HT-29 (cell line): ENCODE measurements around the gene HEXA. TPM values are rescaled to one million over a fixed set of nuclear protein-coding genes. Genes with fewer than 3 reads are reported as not detected.

Experiments used
- DNase-seq: peaks from one replicate; pipeline ENCODE4 v3.0.0-alpha.2; 2015; ENCODE audit warnings: low spot score
- total RNA-seq: library from RNA; depleted of rRNA; stranded (reverse); fragments of >200 nt; shearing (Covaris generic); gene quantifications from 2 replicates; pipeline ENCODE4 v1.2.3, GENCODE V29; 2014

The HEXA gene
- total RNA-seq, 1 experiment from 2014 or later, result 95.0 TPM

DNA sequence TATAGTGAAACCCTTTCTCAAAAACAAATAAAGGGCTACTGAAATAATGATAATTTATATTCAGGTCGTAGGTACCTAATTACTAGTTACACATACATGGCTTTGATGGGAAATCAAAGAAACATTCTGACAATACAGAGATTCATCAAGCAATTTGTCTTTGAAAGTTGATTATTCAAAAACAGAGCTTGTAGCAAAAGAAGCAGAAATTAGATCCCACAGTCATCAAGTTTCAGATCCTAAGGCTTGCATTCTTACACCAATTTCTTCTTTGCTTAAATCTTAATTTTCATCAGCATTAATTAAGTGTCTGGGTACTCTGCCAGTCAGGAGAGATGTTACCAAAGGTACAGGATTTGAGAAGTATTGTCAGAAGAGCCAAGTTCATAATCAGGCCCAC lies 1.5 kb upstream of the HEXA start:
- no peak for DNase-seq

- DNase-seq, result no peak
Observed at GRCh38 chr15:72375501-72375845, 341 bp downstream of the HEXA start.

GRCh38 chr15:72372361-72372760 lies 3.5 kb downstream of the HEXA start:
- no peak for DNase-seq

- DNase-seq, result no peak
Observed at GRCh38 chr15:72369964-72370363, 5.8 kb downstream of the HEXA start.

- DNase-seq, result no peak
Observed at GRCh38 chr15:72368899-72369298, 6.9 kb downstream of the HEXA start.

DNA sequence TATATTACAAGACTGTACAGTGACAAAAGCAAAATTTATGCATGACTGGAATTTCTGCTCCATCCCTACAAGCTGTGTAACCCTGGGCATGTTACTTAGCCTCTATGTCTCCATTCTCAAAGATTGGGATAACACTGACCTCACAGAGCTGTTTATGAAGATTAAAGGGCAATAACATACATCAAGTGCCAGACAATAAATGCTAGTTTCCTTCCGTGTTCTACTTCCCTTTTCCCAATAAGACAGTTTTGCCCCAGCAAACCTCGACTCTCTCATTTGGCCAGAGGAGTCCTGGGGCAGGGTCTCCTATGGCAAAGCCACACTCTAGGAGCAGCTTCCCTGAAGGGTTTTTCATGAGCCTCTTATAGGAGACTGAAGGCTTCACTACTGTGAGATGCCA lies 7.5 kb downstream of the HEXA start:
- DNase-seq, result no peak

DNA sequence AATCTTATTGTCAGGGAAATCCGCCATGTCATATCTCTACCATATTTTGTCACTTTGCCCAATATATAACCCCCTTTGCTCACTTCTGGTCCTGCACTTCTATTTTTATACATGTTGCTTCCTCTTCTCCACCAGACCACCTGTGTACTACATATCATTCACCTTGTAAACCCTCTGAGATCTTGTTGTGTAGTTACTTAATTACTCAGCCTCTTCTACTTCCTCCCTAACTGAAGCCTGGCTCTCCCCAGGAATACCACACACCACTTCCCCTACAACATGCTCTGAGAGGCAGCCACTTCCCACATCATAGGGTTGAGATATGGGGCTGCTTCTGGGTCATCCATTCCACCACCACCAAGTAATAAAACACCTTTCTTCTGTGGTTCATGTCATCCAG lies 10.0 kb downstream of the HEXA start:
- DNase-seq, result no peak

GRCh38 chr15:72361176-72361575 lies 14.6 kb downstream of the HEXA start:
- no peak for DNase-seq

DNA sequence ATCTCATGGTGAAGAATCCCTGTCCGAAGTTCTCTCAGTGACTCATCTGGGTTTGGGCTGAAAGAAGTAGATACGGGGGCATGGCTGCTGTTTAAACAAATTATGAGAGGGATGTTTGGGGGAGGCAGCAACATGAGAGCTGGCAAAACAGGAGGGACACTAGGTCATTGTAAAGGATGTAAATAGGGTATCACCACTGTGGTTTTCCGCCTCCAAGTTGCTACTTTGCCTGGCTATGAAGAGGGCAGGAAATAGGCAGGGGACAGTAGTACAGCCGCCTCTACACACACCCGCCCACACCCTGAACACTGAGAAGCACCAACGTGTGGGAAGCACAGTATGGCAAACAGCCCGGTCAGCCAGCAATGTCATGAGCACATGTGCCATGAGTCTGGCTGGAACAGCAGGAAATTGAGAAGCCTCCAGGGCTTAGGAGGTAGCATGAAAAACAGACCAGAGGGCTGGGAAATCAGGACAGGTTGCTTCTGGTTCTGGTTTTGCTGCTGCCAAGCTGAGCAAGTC lies 17.1 kb downstream of the HEXA start:
- DNase-seq, result peak; percentile 59

DNA sequence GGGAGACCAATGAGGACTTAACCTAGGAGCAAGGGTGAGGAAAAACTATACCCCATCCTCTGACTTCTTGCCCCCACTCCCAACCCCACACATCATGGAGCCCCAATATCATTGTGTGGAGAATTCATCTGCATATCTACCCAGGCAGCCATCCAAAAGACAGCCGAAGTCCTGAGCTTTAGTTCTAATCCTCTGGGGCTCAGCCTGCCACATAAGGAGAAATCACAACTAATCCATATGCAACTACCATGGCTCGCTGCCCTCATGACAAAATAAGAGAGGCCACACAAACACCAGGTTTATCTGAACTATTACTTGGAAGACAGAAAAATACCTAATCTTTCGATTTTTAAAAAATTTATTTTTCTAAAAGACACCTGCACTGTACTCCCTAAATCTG lies 17.7 kb downstream of the HEXA start:
- DNase-seq, result no peak

DNA sequence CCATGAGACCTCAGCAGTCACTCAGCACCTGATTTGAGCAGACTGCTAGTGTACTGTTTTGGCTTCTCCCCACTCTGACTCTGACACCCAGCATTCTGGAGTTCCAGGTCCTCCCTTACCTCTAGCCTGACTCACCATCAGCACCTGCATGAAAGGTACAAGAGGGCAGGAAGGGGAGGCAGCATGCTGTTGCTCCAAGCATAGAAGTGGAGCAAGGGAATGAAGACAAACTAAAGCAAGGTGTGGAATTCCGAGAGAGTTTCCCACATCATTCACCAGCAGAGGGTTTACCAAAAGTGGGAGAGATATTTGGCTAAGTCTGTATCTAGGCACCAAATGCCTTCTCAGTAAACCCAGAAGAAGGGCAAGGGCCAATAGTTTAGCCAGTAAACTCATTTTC lies 21.3 kb downstream of the HEXA start:
- no peak for DNase-seq

DNA sequence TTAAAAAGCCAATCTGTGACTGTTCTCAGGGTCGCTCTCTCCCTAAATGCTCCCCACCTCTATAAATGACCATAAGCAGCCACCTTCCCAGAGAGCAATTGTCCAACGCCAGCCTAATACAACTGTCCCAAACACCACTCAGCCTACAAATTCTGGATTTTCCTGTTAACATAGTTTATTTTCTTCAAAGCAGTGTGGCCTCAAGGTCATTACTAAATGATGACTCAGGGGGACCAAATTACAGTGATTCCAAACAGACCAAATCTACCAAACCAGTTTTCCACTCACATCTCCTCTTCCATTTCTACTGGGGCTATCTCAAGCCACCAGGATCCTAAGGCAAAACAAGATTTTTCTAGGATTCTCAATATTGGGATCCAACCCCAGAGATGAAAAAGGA lies 22.5 kb downstream of the HEXA start:
- no peak for DNase-seq

DNA sequence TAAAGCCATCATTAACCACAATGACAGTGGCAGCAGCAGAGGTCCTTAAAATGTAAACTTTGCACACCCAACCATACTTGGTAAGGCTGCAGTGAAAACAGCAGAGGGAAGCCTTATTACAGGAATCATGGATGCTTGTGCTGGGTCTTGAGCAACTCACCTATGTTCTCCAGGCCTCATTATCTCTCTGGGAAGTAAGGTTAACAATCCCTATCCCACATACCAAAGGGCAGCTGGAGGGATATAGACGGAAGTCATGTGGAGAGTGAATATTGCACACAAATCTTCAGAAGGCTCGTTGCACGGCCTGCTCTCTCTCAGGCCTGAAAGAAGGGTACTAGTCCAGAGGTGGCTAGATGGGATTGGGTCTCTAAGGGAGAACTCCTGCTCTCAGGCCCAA lies 30.0 kb downstream of the HEXA start:
- no peak for DNase-seq

GRCh38 chr15:72345280-72345679 lies 30.5 kb downstream of the HEXA start:
- DNase-seq, result no peak

- DNase-seq, result no peak
Observed at GRCh38 chr15:72344602-72345001, 31.2 kb downstream of the HEXA start.

GRCh38 chr15:72342385-72342784 lies 33.4 kb downstream of the HEXA start:
- DNase-seq, result peak; percentile 37

DNA sequence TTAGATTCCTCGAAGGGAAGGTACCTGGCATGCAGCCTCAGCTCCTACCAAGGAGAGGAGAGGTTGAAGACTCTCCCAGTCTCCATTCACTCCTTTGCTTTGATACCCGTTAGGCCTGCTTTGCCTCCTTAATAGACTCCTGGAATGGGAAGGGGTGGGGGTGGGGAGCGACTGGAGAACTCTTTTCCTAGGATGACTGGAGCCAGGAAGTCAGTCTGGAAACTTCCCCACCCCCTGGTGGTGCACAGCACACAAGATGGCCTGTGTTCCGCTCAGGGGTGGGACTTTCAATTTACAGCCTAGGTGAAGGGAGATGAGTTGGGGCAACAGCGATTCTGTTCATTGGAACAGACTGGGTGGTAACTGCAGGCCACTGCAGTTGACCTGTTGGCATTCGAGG lies 34.5 kb downstream of the HEXA start:
- peak; percentile 56 for DNase-seq

DNA sequence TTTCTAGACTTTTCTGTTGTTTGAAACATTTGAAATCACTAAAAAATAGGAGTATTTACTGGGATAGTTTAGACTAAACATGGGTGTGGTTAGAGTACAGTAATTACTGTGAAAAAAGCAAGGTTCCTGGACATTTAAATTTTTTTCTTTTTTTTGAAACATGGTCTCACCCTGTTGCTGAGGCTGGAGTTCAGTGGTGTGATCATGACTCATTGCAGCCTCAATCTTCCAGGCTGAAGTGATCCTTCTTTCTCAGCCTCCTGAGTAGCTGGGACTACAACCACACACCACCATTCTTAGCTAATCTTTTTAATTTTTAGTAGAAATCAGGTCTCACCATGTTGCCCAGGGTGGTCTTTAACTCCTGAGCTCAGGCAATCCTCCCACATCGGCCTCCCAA lies 35.4 kb downstream of the HEXA start:
- no peak for DNase-seq

DNA sequence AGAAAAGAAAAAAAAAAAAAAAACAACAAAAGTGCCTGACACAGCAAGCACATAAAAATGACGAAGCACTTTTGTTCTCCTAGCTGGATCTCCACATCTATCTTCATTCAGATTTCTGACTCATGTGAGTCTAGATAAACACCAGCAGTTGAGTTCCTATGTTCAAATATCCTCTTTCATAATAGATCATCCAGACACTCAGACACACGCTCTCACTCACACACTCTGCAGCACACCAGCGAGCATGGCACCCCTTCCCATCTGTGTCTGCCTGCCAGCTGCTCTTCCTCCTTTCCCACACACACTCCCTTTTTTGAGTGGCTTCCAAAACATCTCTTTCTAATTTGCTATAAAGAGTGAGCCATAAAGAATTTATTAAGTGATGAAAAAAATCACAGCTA lies 36.0 kb downstream of the HEXA start:
- no peak for DNase-seq

DNA sequence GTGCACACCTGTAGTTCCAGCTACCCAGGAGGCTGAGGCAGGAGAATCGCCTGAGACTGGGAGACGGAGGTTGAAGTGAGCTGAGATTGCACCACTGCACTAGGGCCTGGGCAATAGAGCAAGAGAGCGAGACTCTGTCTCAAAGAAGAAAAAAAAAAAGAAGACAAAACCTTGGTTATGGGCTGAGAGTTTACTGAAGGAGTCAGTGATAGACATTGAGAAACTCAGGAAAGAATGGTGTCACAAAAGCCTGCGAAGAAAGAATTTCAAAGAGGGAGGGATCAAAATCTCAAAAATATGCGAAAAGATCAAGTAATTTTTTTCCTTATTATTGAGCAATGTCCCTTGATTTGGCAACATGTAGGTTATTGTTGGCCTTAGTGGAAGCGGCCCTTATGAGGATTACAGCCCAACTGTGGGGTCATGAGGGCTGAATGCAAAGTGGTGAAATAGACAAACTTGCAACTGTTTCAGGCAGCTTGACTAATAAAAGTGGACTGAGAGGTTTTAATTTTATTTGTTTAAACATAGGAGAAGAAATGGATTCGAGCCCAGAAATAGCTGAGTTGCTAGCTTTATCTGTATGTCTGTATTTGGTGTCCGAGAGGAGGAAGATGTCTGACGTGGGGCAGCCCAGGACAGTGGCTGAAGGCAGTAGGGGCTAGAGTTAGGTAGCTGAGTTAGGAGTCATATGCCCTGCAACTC lies 37.0 kb downstream of the HEXA start:
- no peak for DNase-seq

- DNase-seq, result no peak
Observed at GRCh38 chr15:72338148-72338547, 37.7 kb downstream of the HEXA start.

DNA sequence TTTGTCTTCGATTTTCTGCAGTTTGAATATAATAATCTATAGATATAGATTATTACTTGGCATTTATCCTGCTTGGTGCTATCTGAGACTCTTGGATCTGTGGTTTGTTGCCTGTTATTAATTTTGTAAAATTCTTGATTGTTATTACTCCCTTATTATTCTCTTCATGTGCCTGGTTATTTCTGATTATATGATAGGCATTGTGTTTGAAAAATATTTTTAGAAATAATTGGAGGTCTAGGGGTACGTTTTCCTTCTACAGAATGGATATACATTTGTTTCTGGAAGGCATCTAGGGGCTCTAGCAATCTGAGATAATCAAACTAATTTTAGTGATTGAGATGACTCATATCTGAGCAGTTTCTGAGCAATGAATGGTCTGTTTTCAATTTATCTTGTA lies 41.0 kb downstream of the HEXA start:
- DNase-seq, result no peak

- DNase-seq, result no peak
Observed at GRCh38 chr15:72331021-72331420, 44.8 kb downstream of the HEXA start.

GRCh38 chr15:72323752-72324151 lies 52.1 kb downstream of the HEXA start:
- DNase-seq, result no peak
